Uterus (tissue), 4 donors: ENCODE measurements around the gene WSCD1. TPM values are rescaled to one million over a fixed set of nuclear protein-coding genes. Genes with fewer than 3 reads are reported as not detected.

ENCODE experiments used
- DNase-seq, 2 donors: peaks; one replicate each; pipeline ENCODE4 v3.0.0-alpha.2; 2019 to 2020
- H3K27ac ChIP-seq, 2 donors: fragments of 200-600 bp; sonication (generic); 1 replicate in 1 of 2; 2 replicates in 1 of 2; pipeline ENCODE4 v1.5.1; 2016 to 2018
- H3K27me3 ChIP-seq, 2 donors: fragments of 200-600 bp; sonication (generic); one replicate each; pipeline ENCODE4 v1.5.1; 2018 to 2019; ENCODE audit warnings: control low read depth in 1 of 2
- H3K36me3 ChIP-seq, 2 donors: fragments of 200-600 bp; sonication (generic); one replicate each; pipeline ENCODE4 v1.5.1; 2019; ENCODE audit warnings: control low read depth in 1 of 2
- H3K4me1 ChIP-seq, 2 donors: fragments of 200-600 bp; sonication (generic); one replicate each; pipeline ENCODE4 v1.5.1; 2018 to 2019; ENCODE audit warnings: control low read depth in 1 of 2
- H3K4me3 ChIP-seq, 2 donors: fragments of 200-600 bp; sonication (generic); 1 replicate in 1 of 2; 2 replicates in 1 of 2; pipeline ENCODE4 v1.5.1; 2018 to 2019; ENCODE audit warnings: mild to moderate bottlenecking in 1 of 2
- H3K9me3 ChIP-seq, 2 donors: fragments of 200-600 bp; sonication (generic); one replicate each; pipeline ENCODE4 v1.5.1; 2019; ENCODE audit warnings: control low read depth in 1 of 2
- POLR2A ChIP-seq, 2 donors: fragments of 450-650 bp; IDR thresholded peaks; one replicate each; pipeline ENCODE4 v1.6.1; 2016; ENCODE audit warnings: antibody characterized with exemption in 2 of 2, mild to moderate bottlenecking in 1 of 2, moderate library complexity in 1 of 2
- intact Hi-C: fragments of 100-400 bp; cut with DNase I; formaldehyde crosslinking; loops from one replicate; pipeline ENCODE4 v1.15.1; 2023; ENCODE audit warnings: low total_unique reads
- total RNA-seq, 4 donors: library from RNA; depleted of rRNA in 3 of 4; stranded (reverse); fragments of >200 nt in 3 of 4; gene quantifications; one replicate each; pipeline versions ENCODE4 v1.1.0 to v1.2.4, GENCODE V29; 2014 to 2023
- TF ChIP-seq, protein P1 (sequence below), 4 experiments: fragments of 200-600 bp in 2 of 4; fragments of 450-650 bp in 2 of 4; sonication (generic) in 2 of 4; IDR thresholded peaks; one replicate each; pipeline ENCODE4 v1.5.1; 2016 to 2019; ENCODE audit warnings: antibody characterized with exemption in 4 of 4, mild to moderate bottlenecking in 2 of 4, moderate library complexity in 1 of 4
- donor health status: DM: yes; HTN: yes; CAD: no.

Gene WSCD1
- total RNA-seq, 4 donors from 2014 or later = 3.8 to 12.7 (median 6.6) TPM

DNA sequence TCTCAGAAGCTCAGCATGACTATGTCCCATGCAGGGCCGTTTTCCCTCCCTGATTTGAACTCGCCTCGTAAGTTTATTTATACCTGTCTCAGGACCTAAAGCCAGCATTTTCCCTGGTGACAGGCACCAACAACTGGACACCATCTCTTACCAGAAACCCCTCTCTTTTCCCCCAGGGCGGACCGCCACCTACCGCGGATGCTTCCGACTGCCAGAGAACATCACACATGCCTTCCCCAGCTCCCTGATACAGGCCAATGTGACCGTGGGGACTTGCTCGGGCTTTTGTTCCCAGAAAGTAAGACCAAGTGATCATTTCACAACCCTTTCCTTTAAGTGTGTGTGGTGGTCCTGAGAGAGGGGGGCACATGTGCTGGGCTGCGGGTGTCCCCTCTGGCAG is 24.7 kb downstream of the WSCD1 start:
- intact Hi-C loops = no loop called here
- H3K36me3 ChIP-seq = no peaks in the 10 kb centered on the region
- no peak for DNase-seq
- no peak for TF ChIP-seq POLR2A (IDR thresholded peaks at IDR 0.05)
- TF ChIP-seq, protein P1, sequence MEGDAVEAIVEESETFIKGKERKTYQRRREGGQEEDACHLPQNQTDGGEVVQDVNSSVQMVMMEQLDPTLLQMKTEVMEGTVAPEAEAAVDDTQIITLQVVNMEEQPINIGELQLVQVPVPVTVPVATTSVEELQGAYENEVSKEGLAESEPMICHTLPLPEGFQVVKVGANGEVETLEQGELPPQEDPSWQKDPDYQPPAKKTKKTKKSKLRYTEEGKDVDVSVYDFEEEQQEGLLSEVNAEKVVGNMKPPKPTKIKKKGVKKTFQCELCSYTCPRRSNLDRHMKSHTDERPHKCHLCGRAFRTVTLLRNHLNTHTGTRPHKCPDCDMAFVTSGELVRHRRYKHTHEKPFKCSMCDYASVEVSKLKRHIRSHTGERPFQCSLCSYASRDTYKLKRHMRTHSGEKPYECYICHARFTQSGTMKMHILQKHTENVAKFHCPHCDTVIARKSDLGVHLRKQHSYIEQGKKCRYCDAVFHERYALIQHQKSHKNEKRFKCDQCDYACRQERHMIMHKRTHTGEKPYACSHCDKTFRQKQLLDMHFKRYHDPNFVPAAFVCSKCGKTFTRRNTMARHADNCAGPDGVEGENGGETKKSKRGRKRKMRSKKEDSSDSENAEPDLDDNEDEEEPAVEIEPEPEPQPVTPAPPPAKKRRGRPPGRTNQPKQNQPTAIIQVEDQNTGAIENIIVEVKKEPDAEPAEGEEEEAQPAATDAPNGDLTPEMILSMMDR (IDR thresholded peaks at IDR 0.05) = no peak
- H3K4me3 ChIP-seq = no peak overlapping the region
- H3K27me3 ChIP-seq = no peaks in the 10 kb centered on the region
- H3K9me3 ChIP-seq = no peaks in the 10 kb centered on the region
- H3K4me1 ChIP-seq = no peaks in the 10 kb centered on the region
- no peak overlapping the region for H3K27ac ChIP-seq

DNA sequence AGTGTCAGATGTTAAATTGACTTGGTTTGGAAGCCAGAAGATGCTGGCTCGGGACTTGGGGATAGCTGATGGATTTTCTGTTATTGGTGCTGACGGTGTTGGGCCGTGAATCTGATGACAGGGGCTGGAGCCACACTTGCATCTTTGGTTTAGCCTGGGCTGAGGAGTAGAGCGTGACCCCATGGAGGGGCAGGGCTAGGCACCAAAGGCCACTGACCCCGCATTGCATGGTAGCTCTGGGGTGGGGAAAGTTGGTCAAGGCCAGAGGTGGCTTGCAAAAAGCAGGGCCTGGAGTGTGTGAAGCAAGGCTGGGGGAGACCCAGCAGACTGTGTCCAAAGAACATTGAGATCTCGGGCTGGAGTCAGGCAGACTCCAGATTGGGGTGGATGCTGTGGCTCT is 25.3 kb downstream of the WSCD1 start:
- Histone ChIP-seq H3K27ac (no peak overlapping the region), H3K36me3 (no peaks in the 10 kb centered on the region), H3K27me3 (no peaks in the 10 kb centered on the region), H3K9me3 (no peaks in the 10 kb centered on the region), H3K4me1 (no peaks in the 10 kb centered on the region), H3K4me3 (no peak overlapping the region)
- TF ChIP-seq, protein P1 (IDR thresholded peaks at IDR 0.05) = no peak
- no peak for TF ChIP-seq POLR2A (IDR thresholded peaks at IDR 0.05)
- intact Hi-C loops = no loop called here
- DNase-seq = no peak

DNA sequence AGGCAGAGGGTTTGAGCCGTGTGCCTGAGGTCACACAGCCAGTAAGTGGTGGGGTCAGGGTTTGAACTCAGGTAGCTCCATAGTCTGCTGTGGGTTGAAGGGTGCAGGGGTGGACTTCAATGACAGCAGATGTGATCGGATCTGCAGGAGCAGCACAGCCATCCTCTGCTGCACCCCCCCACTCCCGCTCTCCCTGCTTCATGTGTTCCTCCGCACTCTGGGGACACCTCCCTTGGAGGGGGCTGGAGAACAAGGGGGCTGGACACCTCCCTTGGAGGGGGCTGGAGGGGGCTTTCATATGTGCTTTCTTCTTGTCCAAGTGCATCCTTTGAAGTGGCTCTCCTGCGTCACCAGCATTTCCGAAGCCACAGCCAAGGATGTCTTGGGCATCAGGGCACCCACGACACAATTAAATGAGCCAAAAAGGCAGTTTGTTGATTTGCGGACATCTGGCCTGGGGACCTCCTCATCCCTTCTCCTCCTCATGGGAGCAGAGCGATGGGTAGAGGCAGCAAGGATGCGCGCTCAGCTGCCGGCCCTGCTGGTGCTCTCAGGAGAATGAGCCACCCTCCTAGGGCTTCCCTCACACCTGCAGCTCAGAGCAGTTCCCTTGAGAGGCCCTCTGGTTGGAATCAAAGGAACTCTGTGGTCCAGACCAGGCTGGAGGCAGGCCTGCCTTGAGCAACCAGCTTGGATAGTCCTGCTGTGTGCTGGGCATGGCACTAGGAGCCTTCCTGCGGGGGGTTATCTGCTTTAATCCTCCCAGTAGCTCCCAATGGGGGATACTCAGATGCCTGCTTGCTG is 26.2 kb downstream of the WSCD1 start:
- TF ChIP-seq POLR2A (IDR thresholded peaks at IDR 0.05) = no peak
- TF ChIP-seq, protein P1 (IDR thresholded peaks at IDR 0.05) = no peak
- Histone ChIP-seq H3K4me3 (no peak overlapping the region), H3K9me3 (no peaks in the 10 kb centered on the region), H3K27me3 (no peaks in the 10 kb centered on the region), H3K27ac (no peak overlapping the region), H3K36me3 (no peaks in the 10 kb centered on the region), H3K4me1 (no peaks in the 10 kb centered on the region)
- intact Hi-C loops = no loop called here
- DNase-seq = no peak

DNA sequence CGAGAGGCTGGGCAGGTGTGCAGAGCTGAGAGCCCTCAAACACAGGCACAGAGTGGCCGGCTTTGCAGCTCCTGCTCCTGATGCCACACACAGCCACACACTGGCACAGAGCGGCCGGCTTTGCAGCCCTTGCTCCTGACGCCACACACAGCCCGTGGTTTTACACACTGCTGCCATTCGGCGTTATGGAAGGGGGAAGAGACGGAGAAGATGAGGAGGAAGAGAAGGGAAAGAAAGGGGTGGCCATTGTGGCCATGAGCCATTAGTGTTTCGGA is 26.8 kb downstream of the WSCD1 start:
- intact Hi-C loops = no loop called here
- no peak for DNase-seq
- H3K27ac ChIP-seq = no peak overlapping the region
- H3K9me3 ChIP-seq = no peaks in the 10 kb centered on the region
- no peaks in the 10 kb centered on the region for H3K4me1 ChIP-seq
- no peak overlapping the region for H3K4me3 ChIP-seq
- H3K36me3 ChIP-seq = no peaks in the 10 kb centered on the region
- no peaks in the 10 kb centered on the region for H3K27me3 ChIP-seq
- TF ChIP-seq, protein P1 (IDR thresholded peaks at IDR 0.05) = no peak
- no peak for TF ChIP-seq POLR2A (IDR thresholded peaks at IDR 0.05)

DNA sequence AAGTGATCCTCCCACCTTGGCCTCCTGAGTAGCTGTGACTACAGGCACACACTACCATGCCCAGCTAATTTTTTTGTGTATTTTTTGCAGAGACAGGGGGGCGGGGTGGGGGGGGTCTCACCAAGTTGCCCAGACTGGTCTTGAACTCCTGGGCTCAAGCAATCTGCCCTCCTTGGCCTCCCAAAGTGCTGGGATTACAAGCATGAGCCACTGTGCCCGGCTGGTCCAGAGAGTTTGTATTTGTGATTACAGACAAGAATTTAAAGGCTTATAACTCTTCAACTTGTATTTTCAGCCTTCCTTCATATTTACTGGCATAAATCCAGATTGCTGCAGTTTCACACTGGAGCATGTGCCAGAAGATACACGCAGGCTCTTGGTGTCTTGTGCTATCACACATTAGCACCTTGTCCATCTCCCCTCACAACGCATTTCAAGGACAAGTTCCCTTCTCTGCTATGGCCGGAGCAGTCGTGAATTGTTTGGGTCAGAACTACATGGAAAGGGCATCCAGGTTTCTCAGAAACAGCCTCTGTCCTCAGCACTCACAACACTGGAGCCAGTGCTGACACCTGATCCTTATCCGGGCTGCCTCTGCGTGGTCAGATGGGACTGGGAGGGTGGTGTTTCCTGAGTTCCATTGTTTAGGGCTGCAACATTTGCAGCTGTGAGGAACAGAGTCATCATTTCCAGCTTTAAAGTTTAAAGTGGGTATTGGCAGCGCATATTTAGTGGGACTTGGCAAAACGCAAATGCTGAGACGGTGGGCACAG is 28.1 kb downstream of the WSCD1 start:
- intact Hi-C loops = no loop called here
- H3K4me1 ChIP-seq = no peaks in the 10 kb centered on the region
- TF ChIP-seq, protein P1 (IDR thresholded peaks at IDR 0.05) = no peak
- TF ChIP-seq POLR2A (IDR thresholded peaks at IDR 0.05) = no peak
- peak overlapping the region; percentile 29 to 49 for H3K27ac ChIP-seq
- peak in 1 of 2 donors; percentile 61 for DNase-seq
- H3K9me3 ChIP-seq = no peaks in the 10 kb centered on the region
- H3K27me3 ChIP-seq = no peaks in the 10 kb centered on the region
- no peaks in the 10 kb centered on the region for H3K36me3 ChIP-seq
- no peak overlapping the region for H3K4me3 ChIP-seq
